Activated CD8-positive, alpha-beta memory T cell treated with anti-CD3 and anti-CD28 coated beads, Interleukin-2, amount 50 U/mL, for 4 hours (primary cell): ENCODE data around the gene LCP2.

Experiments used
- DNase-seq: peaks from one replicate; pipeline ENCODE4 v3.0.0-alpha.2; 2020

The LCP2 gene

DNA sequence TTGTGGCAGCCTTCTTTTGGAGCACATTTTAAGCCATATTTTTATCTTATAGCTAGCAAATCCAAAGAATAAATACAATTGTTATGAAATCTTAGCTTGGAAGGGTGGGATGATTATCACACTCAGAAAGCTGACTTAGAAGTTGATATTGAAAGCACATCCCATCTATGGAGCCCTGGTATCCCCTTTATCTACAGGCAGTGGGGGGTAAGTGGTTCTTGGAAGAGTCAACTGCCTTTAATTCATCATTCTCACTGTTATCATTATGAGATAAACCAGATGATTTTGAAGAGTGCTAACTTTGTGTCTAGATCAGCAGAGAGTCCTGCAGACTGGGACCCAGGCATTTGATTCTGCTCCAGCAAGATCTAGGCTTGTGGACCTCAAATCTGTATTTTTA, 3.0 kb downstream of the LCP2 start:
- no peak for DNase-seq

DNA sequence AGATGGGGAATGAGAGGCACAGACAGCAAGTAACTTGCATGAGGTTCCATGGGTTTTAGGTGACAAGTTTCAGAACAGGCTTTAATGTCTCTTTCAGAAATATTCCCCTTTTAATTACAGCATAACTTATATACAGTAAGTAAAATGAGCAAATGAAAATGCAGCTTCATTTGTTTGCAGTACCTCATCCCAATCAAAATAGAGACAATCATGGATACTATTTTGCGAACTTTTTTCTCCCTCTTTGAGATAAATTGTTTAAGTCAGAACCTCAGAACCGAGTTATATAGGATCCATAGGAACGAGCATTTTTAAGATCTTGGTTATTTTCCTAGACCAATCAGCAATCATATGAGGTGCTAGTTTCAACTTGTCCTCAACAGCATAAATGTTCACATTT, 3.5 kb downstream of the LCP2 start:
- no peak for DNase-seq

DNA sequence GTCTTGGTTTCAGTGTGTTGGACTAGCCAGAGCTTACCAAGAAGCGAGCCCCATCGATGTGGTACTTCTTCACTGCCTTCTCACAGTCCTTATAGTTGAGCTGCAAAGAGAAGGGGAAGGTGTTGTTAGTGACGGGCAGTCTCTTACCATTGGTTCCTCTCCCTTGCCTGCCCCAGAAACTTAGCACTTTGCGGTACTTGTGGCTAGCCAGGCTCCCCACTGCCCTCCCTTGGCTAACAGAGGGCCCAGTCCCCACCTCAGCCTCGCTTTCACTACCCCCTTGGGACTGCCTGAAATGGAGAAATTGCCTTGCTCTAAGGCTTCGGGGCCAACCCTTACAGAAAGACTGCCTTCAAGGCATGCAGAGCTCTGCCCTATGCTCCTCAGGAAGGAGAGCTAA, 4.3 kb downstream of the LCP2 start:
- DNase-seq, result no peak

DNA sequence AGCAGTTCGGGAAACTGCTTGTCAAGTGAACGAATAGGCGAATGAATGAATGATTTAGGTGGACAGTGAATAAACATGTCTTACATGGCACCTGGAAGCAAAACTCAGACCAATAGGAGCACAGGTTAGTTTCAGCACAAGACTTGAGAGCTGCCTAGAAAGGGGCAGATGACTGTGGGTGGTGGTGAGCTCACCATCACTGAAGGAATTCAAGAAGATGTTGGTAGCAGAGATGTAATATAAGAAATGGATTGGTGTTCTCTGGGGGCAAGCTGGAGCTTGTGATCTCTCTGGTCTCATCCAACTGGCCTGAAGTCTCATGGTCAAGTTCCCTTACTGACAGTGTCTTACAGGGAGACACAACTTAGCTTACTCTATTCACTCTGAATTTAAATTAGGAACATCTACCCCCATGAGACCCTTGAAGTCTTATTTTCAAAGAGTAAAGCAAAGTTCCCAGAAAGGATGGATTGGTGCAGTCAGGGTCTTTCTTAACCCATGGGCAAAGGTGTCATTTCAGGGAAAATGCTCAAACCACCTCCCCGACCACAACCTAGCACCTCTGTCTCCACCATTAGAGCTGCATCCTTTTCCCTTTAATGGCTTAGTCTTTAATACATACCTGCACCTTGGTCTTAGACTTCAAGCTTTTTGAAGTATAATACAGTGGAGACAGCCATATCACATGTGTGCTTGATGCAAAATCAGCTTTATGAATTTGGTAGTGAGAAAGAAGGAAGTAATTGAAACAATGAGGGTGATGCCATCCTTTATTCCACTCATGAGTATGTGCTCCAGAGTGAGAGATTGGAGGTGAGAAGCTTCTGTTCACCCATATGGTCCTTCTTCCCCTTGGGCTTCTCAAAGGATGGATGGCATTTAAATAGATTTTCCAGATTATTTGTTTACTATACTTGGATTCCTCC, 5.1 kb downstream of the LCP2 start:
- DNase-seq, result no peak

DNA sequence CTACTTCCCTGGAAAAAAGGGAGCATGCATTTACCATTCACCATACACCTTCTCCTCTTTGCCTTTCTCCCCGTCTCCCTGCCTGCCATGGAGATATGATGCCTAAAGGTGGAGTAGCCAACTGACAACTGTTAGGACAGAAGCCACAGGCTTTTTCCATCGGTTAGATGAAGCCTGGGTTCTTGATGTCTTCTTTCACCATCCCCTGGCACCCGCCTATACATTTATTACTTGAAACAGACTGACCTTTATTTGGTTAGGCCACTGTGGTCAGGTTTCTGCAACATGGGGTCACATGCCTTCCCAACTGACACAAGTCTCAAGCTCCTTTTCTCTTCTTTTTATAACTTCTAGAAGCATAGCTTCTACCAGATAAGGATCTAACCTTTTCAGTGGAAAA, 7.1 kb downstream of the LCP2 start:
- no peak for DNase-seq

DNA sequence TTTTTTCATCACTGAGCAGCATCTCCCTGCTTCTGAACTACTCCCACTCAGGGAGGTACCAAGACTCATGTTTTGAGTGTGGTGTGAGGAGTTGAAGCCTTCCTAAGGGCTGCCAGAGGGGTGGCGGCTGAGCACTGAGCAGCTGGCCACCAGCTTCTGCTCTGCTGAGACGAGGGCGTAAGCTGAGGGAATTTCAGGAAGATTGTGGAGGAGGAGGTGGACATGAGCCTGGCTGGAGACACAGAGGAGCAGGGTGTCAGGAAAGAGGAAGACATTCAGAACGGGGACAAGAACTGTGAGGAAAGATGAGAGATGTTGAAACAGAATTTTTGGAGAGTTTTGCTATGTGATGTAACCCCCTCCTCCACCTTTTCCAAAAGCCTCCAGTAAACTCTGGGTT, 7.8 kb downstream of the LCP2 start:
- DNase-seq, result no peak

DNA sequence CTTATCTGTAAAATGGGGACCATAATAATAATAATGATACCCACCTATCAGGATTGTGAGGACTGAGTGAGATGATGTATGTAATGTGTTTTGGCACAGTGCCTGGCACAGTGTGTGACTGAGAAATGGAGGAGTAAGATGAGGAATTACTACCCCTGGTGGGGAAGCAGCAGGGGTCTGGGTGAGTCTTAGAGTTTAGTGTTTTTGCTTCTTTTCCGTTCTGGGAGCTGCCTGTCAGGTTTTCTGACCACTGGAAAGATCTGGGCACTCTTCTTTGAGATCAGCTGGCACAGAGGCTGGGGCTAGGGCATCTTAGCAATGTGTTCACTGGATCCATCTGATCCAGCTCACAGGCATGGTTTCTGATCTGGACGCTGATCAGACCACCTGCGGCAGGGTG, 8.5 kb downstream of the LCP2 start:
- no peak for DNase-seq

DNA sequence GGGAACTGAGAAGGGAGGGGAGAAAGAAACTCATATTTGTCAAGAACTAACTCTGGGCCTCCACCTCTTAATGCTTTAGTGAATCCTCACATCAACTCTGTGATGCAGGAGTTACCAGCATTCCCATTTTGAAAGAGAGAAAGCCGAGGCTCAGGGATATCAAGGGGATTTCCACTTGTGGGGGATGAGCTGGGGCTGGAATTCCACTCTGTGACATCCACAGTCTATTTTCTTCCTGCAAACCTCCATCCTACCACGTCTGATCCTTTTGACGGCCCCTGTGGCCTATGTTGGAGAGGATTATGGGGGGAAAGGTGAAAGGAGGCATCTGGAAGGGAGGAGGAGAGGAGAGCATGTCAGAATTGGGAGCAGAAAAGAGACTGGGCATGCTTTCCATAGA, 9.0 kb downstream of the LCP2 start:
- DNase-seq, result no peak

DNA sequence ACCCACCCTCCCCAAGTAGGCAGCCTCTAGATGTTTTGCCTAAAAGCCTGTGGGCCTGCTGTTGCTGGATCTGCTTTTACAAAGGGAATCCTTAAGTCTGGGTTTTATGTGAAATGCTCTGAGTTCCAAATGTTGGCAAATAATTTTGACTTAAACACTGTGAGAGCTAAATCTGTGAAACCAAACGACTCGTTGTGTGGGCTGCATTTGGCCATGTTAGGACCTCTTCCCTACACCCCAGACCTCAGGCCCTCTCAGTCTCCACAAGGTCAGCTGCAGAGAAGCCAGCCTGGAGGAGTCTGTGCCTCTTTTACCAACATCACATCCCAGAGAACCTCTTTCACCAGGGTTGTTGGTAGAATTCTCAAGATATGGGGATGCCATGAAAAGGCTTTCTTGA, 9.4 kb downstream of the LCP2 start:
- DNase-seq, result no peak

DNA sequence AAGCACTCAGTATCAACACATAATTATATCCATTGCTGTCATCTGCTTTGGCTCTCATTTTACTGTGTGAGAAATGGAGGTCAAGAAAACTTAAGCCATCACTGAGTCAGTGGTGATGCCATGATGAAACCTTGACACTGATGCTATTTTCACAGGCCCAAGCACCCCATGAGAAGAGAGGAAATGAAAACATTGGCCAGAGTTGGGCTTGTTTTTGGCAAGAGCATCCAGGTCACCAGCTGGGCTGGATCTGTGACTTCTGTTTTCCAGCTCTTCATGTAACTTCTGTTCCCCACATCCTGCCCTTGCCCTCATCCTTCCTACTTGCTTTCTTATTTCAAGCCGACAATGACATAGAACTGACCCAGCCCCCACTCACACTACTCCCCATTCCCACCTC, 10.0 kb downstream of the LCP2 start:
- no peak for DNase-seq

DNA sequence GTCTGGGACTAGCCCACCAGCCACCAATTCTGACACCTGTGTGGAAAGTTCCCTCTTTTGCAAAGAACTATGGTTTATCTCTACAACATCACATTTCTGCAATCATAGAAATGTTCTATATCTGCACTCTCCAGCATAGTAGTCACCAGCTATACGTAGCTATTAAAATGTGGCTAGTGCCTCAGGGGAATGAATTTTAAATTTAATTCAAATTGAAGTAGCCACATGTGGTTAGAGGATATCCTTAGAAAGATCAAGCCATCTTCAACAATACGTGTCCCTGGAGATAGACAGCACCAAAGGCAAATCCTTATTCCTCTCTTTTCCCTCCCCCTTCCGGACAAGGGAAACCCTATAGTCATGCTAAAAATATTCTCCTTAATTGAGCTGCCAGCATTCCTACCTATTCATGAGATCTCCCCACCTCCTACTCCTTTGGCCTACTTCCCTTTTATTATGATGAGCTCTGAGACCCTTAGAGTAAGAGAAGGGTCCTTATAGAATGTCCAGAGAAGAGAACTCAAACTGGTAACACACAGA, 11.1 kb downstream of the LCP2 start:
- DNase-seq, result no peak

DNA sequence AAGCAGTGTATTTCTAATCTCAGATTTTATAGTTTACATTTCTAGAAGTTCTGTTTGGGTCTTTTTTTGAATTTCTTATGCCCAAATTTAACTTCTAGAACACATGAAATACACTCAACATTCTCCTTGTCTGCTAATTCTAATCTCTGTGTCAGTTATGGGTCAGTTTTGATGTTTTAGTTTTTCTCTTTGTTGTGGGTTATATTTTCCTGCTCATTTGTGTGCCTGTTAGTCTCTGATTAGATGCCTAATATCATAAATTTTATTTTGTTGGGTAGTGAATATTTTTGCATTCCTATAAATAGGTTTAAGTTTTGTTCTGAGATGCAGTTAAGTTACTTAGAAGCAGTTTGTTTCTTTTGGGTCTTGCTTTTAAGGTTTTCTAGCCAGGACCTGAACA, 12.4 kb downstream of the LCP2 start:
- DNase-seq, result no peak

DNA sequence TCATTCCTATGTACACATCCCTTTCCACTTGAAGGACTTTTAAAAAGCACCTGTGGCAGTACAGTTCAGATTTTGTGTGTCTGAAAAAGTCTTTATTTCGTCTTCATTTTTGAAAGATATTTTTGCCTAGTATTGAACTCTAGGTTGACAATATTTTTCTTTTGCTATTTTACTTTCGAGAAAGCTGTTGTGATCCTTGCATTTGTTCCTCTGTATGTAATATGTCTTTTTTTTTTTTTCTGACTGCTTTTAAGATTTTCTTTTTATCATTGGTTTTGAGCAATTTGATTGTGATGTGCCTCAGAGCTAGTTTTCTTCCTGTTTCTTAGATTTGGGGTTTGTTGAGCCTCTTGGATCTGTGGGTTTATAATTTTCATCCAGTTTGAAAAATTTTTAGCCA, 13.3 kb downstream of the LCP2 start:
- DNase-seq, result no peak

DNA sequence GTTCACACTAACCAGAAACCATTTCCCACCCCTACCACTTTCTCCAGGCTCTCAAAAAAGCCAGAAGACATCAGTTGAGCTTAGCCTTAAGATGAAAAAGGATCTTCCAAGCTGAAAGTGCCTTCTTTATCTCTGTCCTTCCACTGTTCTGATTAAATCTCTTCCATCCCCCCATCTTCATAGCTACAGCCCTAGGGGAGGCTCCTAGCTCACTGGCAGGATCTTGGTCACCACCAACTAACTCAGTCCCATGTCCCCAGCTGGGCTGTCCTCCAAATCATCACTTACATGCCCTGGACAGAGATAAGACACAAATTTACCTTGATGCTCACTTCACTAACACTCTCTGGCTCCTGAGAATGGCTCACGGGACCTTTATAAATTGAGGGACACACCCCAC, 14.3 kb downstream of the LCP2 start:
- no peak for DNase-seq

DNA sequence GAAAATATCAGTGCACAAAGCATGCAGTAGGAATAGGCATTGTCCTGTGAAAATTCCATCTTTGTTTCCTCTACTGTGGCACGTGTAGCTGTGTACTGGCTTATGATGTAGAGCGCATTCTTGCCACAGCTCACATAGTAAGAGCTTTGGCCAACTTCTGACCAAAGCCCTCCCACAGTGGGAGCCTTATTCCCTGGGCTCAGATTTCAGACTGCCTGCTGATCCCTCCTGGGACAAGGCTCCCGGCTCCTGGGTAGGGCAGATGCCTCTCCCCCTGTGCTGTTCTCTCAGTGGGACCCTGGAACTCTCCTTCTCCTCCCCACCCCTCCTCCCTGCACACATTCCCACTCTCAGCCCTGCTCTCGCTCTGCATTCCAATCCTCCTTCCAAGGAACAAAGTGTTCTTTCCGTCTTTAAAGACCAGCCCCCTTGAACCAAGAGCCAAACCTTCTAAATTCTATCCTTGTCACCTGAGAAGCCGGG, 17.5 kb downstream of the LCP2 start:
- no peak for DNase-seq

DNA sequence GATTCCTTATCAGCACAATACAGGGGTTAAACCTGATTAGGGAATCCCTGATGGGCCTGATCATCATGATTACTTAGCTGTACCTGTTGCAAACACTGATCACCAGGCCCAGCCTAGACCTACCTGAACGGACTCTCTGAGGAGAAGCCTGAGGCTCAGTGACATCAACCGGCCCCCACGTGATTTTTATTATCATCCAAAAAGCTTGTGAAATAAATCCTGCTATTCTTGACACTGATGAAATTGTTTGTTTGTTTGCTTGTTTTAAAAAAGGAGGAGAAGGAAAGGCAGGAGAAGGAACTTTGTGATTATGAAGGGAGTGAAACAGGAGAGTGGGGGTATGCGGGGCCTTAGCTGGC, 18.1 kb downstream of the LCP2 start:
- no peak for DNase-seq

DNA sequence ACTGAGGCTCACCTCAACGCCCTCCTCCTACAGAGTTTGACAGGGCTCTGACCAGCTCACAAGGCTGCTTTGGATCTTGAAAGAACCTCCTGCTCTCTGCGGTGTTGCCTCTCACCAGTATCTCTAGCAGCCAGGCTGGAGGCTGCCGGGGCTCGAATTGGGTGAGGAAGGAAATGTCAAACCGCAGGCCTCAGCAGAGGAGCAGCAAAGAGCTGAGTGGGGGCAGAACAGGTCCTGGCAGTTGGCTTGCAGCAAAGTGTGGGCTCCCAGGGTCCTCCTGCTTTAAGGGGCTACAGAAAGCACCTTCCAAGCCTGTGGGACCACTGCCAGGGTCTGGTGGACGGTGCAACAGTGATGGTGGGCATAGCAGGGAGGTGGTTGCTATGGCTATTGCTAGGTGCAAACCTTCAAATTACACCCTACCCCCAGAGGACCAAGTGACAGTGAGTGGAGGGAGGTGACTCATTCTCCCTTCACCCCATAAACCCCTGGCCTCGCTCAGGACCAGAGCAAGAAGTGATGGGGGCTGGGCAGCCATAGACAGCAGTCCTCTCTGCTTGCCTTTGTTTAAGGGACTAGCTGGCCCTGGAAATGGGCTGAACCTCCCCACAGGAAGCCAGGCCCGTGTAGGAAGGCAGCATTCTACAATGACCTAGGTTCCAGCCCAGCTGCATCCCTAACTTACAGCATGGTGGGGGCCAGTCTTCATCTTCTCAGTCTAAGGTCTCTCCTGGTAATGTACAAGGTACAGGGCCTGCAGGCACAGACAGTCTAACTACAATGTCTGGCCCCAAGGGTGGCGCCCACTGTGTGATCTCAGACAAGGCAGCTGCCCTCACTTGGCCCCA, 18.7 kb downstream of the LCP2 start:
- DNase-seq, result peak; percentile 84

DNA sequence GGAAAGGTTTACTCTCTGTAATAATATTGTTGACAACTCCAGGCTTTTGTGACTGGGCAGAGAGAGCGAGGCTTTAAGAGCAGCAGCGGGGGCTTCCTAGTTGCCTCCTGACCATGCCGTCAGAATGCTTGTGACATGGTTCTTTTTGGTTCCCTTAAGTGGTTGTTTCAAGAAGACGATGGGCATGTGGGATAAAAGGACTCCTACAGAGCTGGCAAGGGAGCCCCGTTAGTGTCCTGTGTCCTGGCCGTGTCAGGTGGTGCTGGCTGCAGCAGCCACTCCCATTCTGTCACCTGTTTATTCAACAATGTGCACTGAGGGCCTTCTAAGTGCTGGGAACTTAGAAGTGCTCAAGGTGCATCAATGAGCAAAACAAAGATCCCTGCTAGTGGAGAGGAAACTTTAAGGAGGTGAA, 19.7 kb downstream of the LCP2 start:
- no peak for DNase-seq

DNA sequence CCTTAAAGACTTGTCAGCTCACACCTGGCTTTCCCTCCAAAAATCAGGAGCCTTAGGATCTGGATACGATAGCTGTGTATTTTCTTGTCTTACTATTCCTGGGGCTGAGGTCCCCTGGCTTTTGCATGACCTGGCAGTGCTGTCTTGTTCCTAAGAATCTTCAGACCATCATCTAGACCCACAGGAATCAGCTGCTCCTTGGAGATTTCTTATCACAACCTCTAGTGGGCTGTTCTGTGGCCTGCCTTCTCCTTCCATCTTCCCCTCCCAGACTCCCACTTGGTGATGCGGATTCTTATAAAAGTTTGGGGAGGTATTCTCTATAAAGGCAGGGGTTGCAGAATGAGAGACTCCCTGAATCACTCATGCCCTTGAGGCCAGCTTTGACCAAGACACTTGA, 21.4 kb downstream of the LCP2 start:
- no peak for DNase-seq

DNA sequence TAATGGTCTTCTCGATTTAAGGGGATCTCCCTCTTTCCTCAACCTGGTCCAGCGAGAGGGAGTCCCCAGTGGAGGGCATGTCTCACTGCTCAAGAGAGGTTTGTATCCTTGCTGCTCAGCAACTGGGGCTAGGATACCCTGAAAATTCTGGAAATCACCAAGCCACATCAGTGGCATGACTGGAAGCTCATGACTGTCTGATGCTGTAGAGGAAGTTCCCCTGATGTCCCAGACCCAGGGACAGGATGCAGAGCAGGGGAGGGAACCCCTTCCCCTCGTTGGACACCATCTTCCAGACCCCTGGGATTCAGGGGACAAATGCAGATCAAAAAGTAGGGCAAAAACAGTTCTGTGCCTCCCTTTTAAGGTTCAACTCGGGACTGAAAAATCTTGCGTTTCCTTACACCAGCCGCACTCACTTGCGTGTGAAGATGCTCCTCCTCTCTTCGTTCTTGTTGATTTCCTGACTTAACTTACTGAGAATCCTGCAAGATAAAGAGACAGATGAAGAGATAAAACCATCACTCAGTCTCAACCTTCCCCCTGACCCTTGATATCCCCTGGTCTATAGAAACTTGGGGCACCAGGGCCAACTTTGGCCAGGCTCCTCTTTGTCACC, 22.1 kb downstream of the LCP2 start:
- no peak for DNase-seq

DNA sequence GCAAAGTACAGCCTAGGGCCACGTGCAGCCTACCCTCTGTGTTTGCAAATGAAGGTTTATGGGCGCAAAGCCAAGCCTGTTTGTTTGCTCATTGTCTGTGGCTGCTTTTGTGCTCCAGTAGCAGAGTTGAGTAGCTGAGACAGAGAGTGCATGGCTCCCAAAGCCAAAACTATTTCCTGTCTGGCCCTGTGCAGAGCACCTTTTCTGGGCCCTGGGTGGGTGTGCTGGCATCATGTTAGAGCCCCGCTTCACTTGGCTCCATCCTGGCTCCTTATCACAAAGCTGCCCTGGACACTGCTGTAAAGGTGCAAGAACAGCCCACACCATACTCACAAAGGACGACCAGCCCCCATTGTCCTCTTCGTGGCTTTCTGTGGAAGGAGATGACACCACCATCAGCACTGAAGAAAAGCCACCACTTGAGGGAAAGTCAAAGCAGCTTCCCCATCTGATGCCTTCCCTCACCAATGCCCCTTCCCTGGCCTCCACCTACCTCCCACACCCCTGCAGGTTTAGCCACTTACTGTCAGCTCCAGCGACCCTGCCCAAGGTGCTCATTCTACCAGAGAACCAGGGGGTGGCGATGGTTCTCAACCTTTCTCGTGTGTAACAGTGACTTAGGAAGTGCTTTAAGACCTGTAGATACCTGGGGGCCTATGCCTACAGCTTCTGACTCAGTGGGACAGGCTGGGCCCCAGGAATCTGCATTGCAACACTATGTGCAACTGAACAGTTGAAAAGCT, 23.4 kb downstream of the LCP2 start:
- DNase-seq, result peak; percentile 58

DNA sequence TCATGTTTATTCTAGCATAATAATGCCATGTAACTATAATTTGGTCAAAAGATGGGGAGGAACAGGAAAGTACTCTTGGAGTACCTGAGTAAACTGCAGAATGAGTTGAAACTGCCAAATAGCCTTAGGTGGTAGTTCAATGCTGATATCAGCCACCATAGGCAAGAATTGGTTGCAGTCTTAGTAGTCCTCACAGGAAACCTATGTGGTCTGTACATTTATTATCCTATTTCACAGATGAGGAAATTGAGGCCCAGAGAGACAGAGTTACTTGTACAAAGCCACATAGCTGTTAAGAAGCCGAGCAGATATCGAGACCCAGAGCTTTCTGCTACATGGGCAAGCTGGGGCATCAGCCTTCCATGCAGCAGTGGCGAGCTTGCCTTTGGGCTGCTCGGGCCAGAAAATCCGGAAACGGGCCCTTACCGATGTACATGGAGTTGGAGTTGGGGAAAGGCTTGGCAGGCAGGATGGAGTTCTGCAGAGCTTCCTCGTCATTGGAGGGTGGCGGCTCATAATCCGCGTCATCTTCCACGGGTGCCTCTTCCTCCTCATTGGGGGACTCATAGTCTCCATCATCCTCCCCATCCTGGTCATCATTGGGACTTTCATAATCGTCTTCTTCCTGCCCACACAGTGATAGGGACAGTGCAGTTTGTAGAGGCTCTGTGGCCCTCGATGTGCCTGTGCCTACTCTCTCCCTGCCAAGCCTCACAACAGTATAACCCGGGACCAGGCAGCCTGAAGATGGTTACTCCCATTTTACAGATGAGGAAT, 27.1 kb downstream of the LCP2 start:
- no peak for DNase-seq
